RWPE1 (cell line): ENCODE results near the gene ATAD5.

Experiments used
- CTCF ChIA-PET: fragments of 350-600 bp; sonication (Branson Sonifier 250); formaldehyde crosslinking; extraction: SDS; loops from one replicate; lab custom pipeline; 2021; lab: Yijun Ruan, JAX
- POLR2A ChIA-PET: fragments of 400-600 bp; formaldehyde crosslinking; extraction: SDS; loops from one replicate; lab custom pipeline; 2020; ENCODE audit warnings: antibody characterized with exemption; ENCODE audit not compliant: low non-redundant PET; lab: Yijun Ruan, JAX
- DNase-seq: peaks from one replicate; pipeline ENCODE4 v3.0.0; 2012; ENCODE audit warnings: low spot score
- H3K27ac ChIP-seq: fragments of 450-650 bp; 2 replicates; pipeline ENCODE4 v1.5.1; 2017
- TF ChIP-seq, protein P1 (sequence below): fragments of 450-650 bp; conservative IDR thresholded peaks from 2 replicates; pipeline ENCODE4 v1.5.1; 2017; ENCODE audit warnings: low read depth, mild to moderate bottlenecking

The ATAD5 gene

GRCh38 chr17:30920282-30920681, 88.5 kb downstream of the ATAD5 start:
- no peak overlapping the region for H3K27ac ChIP-seq
- no peak for DNase-seq
- ChIA-PET POLR2A (no interaction called here), CTCF (no interaction called here)
- TF ChIP-seq, protein P1, sequence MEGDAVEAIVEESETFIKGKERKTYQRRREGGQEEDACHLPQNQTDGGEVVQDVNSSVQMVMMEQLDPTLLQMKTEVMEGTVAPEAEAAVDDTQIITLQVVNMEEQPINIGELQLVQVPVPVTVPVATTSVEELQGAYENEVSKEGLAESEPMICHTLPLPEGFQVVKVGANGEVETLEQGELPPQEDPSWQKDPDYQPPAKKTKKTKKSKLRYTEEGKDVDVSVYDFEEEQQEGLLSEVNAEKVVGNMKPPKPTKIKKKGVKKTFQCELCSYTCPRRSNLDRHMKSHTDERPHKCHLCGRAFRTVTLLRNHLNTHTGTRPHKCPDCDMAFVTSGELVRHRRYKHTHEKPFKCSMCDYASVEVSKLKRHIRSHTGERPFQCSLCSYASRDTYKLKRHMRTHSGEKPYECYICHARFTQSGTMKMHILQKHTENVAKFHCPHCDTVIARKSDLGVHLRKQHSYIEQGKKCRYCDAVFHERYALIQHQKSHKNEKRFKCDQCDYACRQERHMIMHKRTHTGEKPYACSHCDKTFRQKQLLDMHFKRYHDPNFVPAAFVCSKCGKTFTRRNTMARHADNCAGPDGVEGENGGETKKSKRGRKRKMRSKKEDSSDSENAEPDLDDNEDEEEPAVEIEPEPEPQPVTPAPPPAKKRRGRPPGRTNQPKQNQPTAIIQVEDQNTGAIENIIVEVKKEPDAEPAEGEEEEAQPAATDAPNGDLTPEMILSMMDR: no peak

- POLR2A ChIA-PET: interaction anchor here (0.6 kb wide), 1 partner anchor 14 kb away, joined by 3 read pairs; no protein-coding TSS in a partner anchor
- no peak overlapping the region for H3K27ac ChIP-seq
- CTCF ChIA-PET: no interaction called here
- no peak for DNase-seq
- TF ChIP-seq, protein P1: no peak
Measured at GRCh38 chr17:30920683-30921543, 89.1 kb downstream of the ATAD5 start.

DNA sequence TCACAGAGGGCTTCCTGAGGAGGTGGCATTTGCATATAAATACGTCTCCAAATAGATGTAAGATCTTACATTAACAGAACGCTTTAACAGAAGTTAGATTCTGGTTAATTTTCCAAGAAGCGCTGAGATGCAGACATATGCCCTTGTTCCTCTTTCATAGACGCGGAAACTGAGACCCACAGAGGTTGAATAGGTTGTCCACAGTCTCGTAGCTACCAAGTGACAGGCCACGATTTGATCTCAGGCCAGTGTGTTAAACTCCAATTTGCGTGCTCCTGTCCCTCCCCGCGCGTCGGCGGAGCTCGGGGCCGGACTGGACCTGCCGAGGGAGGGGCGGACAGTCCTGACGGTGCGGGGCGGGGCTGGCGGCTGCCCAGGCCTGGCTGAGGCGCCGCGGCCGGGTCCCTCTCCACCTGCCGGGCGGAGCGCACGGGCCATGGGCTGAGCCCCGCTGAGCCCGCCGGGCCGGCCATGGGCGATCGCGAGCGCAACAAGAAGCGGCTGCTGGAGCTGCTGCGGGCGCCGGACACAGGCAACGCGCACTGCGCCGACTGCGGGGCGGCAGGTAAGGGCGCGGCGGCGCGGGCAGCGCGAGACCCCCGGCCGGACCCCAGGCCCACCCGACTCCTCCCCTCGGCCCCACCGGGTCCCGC, 89.9 kb downstream of the ATAD5 start, which contains the start of gene ADAP2:
Gene ADAP2, plus strand, starts transcription at position 402 of the 653 bp plus-strand sequence. Its CDS starts 70 bp downstream, at position 472.
- CTCF ChIA-PET: no interaction called here
- peak; percentile 23 for DNase-seq
- POLR2A ChIA-PET: interaction anchor here (0.6 kb wide), 1 partner anchor 14 kb away, joined by 3 read pairs; no protein-coding TSS in a partner anchor
- TF ChIP-seq, protein P1: no peak
- no peak within 1 kb of the TSS for H3K27ac ChIP-seq

GRCh38 chr17:30922235-30923030, 90.7 kb downstream of the ATAD5 start:
- no peak for DNase-seq
- ChIA-PET POLR2A (no interaction called here), CTCF (no interaction called here)
- TF ChIP-seq, protein P1: no peak
- no peak overlapping the region for H3K27ac ChIP-seq

DNA sequence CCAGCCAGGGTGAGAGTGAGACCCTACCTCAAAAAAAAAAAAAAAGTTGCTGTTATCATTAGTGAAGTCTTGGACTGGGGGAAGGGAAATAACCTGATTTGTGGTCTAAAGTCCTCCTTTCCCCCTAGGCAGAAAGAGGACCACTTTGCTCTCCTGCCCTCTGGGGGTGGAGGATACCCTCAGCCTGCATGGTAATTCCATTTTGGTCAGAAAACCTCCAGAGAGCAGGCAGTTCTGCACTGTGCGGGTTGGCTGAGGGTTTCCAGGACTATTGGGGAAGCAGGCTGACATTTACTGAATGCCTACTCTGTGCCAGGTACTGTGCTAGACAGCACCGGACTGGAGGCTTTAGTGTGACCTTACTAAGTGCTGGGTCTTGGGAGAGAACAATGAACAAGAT, 92.6 kb downstream of the ATAD5 start:
- ChIA-PET POLR2A (no interaction called here), CTCF (interaction anchor here (0.6 kb wide), 1 partner anchor 775 kb away, joined by 6 read pairs; no protein-coding TSS in a partner anchor)
- no peak for DNase-seq
- no peak overlapping the region for H3K27ac ChIP-seq
- TF ChIP-seq, protein P1: no peak

DNA sequence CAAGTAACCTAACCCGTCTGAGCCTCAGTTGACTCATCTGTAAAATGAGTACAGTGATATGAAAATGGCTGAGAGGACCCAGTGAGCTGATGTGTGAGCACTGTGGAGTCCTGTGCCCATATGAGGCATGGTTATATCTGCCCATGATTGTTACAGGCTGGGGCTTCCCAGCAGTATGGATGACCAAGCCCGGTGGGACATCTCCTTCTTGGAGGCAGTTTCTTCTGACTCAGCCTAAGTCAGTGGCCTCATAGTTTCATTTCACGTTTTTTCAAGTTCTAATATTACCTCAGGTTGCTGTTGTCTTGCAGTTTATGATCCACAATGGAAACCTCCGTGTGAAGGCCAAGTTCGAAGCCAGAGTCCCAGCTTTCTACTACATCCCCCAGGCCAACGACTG, 94.8 kb downstream of the ATAD5 start:
- CTCF ChIA-PET: interaction anchor here (0.6 kb wide), 2 partner anchors 290 to 599 kb away, joined by 3 to 5 read pairs; no protein-coding TSS in a partner anchor

More for the DNA sequence above, 94.8 kb downstream of the ATAD5 start:
- no peak for DNase-seq
- TF ChIP-seq, protein P1: no peak
- H3K27ac ChIP-seq: no peak overlapping the region
- POLR2A ChIA-PET: no interaction called here
